ENCODE results near the gene VEZT.
A peak's percentile ranks its signal among the peaks of the same experiment; 100 is the strongest.

The VEZT gene

DNA sequence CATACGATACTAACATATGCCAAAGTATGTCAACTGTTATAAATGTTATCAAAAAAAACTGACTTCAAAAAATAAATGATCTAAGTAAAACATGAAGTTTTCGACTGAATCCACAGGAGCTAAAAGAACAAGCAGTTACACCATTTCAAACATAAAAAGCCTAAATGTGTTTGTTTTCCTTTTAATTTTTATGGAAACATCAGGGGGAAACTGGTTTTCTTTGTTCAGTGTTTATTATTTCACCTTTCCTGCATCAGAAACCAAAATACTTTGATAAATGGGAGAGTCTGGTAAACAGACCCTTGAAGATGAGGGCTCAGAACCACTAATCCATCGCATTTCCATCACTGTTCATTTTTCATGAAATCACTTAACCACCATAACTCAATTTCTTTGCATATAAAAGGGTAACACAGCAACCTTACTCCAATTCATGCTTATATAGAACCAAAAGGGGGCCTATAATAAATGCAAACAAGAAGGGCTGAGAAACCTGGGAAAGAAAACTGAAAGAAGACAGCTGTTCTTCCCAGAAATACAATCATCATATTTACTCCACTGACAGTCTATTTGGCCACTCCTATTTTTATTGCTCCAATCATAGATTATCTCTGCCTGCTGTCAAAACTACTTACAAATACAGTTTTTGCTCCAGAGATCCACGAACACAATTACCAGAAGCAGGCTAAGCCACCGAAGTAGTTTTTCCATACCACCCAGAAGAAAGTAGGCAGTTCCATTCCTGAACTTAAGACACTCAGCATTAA is 17.3 kb upstream of the VEZT start:
- DNase-seq (ENCODE audit: low read depth, low spot score), result no peak

GRCh38 chr12:95201056-95201670 is 16.4 kb upstream of the VEZT start:
- no peak for DNase-seq (ENCODE audit: low read depth, low spot score)

- peak; percentile 30 for DNase-seq (ENCODE audit: low read depth, low spot score)
Measured at GRCh38 chr12:95202691-95203486, 14.7 kb upstream of the VEZT start.

GRCh38 chr12:95203487-95204030 is 14.0 kb upstream of the VEZT start:
- no peak for DNase-seq (ENCODE audit: low read depth, low spot score)

DNA sequence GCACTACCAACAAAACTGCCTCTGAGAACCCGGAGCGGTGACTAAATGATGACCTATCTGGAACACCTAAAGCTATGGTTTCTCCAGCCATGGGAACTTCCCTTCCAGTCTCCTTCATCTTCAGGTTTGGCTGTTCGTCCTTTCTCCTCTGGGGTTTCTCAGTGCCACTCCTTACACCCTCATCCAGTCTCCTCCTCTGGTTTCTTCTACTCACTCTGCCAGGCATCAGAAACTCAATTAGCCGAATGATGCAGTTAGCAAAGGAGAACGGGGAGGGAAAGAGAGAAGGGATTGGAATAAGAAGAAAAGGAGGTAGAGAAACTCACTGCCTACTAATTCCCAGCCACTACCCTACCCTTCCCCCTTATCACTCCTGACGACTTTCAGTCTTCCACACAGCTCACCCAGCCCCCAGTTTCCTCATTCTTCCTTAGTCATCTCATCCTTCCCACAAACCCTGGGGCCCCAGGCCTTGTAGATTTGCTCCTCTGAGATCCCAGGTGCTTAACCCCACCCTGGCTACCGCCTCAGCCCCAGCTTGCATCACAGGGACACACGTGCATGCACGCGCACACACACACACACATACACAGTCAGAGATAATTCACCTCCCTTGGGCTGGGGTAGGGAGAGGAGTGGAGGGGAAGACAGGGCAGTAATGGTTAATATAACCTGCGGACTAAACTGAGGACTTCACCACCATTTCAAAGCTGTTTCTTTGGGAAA is 13.3 kb upstream of the VEZT start:
- peak; percentile 79 for DNase-seq (ENCODE audit: low read depth, low spot score)

GRCh38 chr12:95205016-95205624 is 12.5 kb upstream of the VEZT start:
- DNase-seq (ENCODE audit: low read depth, low spot score), result no peak

- DNase-seq (ENCODE audit: low read depth, low spot score), result peak; percentile 87
Measured at GRCh38 chr12:95205685-95206084, 11.9 kb upstream of the VEZT start.

DNA sequence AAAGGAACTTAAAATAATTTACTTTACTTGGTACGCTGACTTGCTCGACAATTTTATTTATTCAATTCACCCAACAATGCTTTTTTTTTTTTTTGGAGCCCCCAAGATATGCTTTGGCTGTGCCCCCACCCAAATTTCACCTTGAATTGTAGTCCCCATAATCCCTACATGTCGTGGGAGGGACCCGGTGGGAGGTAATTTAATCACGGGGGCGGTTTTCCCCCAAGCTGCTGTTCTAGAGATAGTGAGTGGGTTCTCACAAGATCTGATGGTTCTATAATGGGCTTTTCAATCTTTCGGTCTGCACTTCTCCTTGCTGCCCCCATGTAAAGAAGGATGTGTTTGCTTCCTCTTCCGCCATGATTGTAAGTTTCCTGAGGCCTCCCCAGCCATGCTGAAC is 10.7 kb upstream of the VEZT start:
- no peak for DNase-seq (ENCODE audit: low read depth, low spot score)

DNA sequence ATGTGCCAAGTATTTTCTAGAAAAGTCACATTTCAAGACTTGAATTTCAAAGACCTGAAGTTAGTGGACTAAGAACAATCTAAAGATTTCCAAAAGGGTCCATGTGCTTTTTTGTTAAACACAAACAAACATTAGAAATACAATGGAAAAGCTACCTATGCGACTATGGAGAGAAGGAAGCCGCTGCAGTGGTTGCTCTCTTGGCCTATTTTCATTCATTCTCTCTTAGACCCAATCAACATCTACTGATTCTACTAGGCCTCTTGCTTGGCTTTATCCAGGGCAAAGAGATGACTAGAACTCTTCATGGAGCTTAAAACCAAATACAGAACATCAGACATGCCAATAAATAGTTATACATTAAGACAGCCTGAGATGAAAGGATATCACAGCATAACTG is 10.2 kb upstream of the VEZT start:
- DNase-seq (ENCODE audit: low read depth, low spot score), result no peak

DNA sequence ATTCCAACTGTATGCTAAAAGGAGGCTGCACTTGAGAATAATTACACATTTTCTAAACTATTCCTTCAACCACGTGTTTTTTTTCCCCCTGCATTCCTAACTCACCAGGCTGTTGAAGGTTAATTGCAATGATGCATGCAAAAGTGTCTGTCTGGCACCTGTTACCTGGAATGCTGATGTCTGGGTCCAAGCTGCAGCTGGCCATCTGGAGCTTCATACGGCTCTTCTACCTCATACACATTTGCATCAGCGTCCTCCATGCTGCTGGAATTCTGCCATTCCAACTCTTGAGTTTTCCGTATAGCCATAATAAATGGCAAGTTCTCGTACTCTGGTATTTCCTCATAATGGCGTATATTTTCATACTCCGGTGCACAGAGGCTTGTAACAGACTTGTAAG is 8.9 kb upstream of the VEZT start:
- no peak for DNase-seq (ENCODE audit: low read depth, low spot score)

DNA sequence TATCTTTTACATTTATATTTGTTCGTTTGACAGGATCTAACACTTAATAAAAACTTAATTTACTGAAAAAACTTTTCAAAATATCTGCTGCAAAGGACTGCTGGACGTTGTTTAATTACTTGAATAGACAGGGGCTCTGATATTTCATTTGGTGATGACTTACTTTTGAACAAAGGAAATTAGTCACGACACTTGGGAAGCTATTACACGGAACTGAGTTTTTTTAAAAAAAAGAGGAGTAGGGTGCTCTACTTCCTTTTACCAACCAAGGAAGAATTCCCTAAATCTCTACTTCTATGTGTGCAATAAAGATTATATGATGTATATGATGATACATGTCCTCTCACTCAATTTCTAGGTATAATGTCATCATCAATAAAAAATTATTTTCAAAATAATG is 5.0 kb upstream of the VEZT start:
- DNase-seq (ENCODE audit: low read depth, low spot score), result no peak

DNA sequence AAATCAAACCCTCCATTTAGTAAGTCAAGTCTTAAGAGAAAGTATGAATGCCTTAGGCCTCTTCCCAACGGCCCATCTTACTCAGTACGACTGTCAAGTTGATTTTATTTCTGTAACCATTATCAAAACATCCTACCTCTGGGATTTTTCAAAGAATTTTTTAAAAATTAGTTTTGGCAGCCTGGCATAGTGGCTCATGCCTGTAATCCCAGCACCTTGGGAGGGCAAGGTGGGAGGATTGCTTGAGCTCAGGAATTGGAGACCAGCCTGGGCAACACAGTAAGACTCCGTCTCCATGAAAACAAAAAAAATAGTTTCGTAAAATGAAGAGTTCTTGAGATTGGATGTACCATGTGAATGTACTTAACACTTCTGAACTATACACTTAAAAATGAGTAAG is 4.5 kb upstream of the VEZT start:
- no peak for DNase-seq (ENCODE audit: low read depth, low spot score)

DNA sequence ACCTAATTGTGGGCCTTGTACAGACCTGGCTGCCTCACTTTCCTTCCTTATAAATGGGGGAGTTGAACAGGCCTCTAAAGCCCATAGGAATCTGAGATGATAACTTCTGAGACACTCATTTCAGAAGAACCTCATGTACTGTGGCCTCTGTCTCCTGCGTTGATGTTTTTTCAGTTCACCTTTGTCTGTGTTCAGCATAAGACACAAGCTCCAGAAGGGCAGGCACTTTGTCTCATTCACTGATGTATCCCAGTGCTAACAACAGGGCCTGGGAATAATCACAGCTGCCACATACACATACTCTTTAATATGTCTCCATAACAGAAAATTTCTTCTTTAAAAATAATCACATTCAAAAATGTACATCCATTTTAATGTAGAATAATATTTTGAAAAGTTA is 3.7 kb upstream of the VEZT start:
- no peak for DNase-seq (ENCODE audit: low read depth, low spot score)

- DNase-seq (ENCODE audit: low read depth, low spot score), result no peak
Measured at GRCh38 chr12:95214466-95214865, 3.1 kb upstream of the VEZT start.

DNA sequence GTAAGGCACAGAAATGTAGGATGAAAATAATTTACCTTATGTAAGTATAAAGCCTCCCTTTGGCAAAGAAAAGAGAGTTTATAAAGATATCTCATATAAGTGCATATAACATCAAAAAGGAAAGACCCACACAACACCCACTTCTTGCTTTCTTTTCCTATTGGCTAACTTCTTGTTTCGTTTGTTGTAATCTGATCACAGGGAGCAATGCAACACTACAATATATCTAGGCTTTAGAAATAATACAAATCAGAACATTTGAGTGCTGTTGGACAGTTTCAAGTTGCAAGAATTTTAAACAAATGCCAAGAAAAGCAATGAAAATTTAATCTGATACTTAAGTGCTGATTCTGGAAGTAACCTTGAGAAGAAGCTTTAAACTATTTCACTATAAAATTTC is 1.7 kb upstream of the VEZT start:
- DNase-seq (ENCODE audit: low read depth, low spot score), result peak; percentile 51

DNA sequence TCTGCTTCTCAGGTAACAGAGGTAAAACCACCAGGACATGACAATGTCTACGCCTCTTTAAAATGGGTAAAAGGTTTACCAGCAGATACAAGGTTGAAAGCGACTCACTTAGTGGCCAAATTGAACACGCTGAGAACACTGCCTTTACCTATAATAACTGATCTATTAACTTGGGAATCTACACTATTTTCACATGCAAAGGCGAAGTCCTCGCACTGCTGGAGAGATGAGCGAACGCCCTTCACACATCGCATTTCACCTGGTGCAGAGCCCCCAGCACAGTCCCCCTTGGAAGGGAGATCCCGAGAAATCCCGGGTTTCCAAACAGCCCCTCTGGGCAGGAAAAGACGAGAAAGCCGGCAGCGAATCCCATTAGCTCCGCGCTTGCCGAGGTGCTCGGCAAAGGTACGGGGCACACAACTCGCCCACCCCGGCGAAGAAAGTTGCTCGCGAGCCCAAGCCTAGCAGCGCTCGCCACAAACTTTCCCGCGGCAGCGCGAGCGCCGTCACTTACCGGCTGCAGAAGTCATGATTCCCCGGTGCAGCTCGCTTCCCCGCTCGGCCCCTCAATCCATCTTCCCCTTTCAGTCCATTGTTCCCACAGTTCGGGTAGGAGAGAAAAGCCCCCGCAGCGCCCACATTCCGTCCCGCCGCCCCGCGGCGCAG is 763 bp upstream of the VEZT start:
- DNase-seq (ENCODE audit: low read depth, low spot score), result no peak

- peak; percentile 38 for DNase-seq (ENCODE audit: low read depth, low spot score)
Measured at GRCh38 chr12:95218150-95219133, 835 bp downstream of the VEZT start.

- no peak for DNase-seq (ENCODE audit: low read depth, low spot score)
Measured at GRCh38 chr12:95220190-95220589, 2.6 kb downstream of the VEZT start.

DNA sequence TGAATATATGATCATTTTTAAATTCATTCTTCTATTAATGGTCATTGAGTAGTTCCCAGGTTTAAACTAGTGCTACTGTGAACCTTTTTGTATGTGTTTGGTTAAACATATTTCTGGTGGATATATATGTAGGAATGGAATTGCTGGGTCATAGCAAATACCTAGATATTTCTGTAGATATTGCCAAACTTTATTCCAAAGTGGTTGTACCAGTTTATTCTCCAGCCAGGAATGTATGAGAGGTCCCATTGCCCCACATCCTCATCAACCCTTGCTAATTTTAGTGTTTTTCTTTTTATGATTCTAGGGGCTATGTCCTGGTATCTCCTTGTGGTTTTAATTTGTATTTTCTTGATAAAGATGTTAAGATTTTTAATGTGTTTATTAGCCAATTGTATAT is 3.1 kb downstream of the VEZT start:
- DNase-seq (ENCODE audit: low read depth, low spot score), result no peak
